ENCODE results near the gene PRSS35. TPM values are rescaled to one million over a fixed set of nuclear protein-coding genes. Genes with fewer than 3 reads are reported as not detected.

PRSS35 gene
- total and polyA plus RNA-seq, 2 of the 8 experiments (the other 6 are each of a cell fraction or from before 2014, with no cell fraction given) = 1.3 to 2.9 TPM

DNA sequence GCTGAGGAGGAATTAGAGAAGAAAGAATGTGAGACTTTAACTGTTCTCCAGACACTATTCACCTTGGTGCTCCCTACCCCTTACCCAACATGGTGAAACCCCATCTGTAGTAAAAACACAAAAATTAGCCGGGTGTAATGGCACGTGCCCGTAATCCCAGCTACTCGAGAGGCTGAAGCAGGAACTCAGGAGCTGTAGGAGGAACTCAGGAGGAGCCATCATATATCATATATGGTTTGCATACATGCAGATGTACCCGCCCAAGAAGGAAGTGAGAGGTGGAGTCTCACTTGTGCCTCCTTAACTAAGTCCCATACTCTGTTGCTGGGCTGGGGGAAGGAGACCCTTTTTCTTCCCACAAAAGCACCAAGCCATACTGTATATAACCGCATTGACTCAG is 46.0 kb upstream of the PRSS35 start:
- no peak overlapping the region for H2AK5ac ChIP-seq (ENCODE audit: low read depth, low read length)
- no peak overlapping the region for H2AFZ ChIP-seq (ENCODE audit: low read length)
- H3K23ac ChIP-seq (ENCODE audit: insufficient read length) = no peak overlapping the region
- H2BK120ac ChIP-seq (replicated peaks; ENCODE audit: low read depth, low read length) = no peak overlapping the region
- H4K8ac ChIP-seq (ENCODE audit: extremely low read depth, insufficient read depth, low read length) = no peak overlapping the region
- FAIRE-seq (no peak), DNase-seq (ENCODE audit: low read depth in 1 of 2, low spot score in 2 of 2) (no peak)
- no peaks in the 10 kb centered on the region for H3K23me2 ChIP-seq (ENCODE audit: low read depth, low read length)
- H3K9me3 ChIP-seq (ENCODE audit: insufficient read depth in 2 of 2, low read depth in 1 of 2, low read length in 1 of 2) = 0 out of 4 replicates have a peak, but pooled peaks cover 0 to 2% of the 10 kb centered on the region in 2 experiments
- H3K56ac ChIP-seq (replicated peaks; ENCODE audit: insufficient read length, low read depth, low read length) = no peak overlapping the region
- no peak overlapping the region for H3K4ac ChIP-seq (replicated peaks; ENCODE audit: insufficient read length, low read depth, low read length)
- H3K14ac ChIP-seq (ENCODE audit: insufficient read length) = no peak overlapping the region
- H2BK12ac ChIP-seq (ENCODE audit: low read depth, low read length) = no peak overlapping the region
- H3K27ac ChIP-seq (ENCODE audit: low read depth, low read length) = no peak overlapping the region
- H4K91ac ChIP-seq (replicated peaks; ENCODE audit: insufficient read length, low read length) = no peak overlapping the region
- no peaks in the 10 kb centered on the region; the same call in 1 of the 2 replicates for H3K79me1 ChIP-seq (ENCODE audit: low read depth, low read length)
- no peaks in the 10 kb centered on the region; a peak in 1 of 7 replicates for H3K4me1 ChIP-seq (replicated peaks in 1 of 4; ENCODE audit: control insufficient read depth in 3 of 4, insufficient read depth in 4 of 4, low read length in 3 of 4)
- no peak overlapping the region for H2BK20ac ChIP-seq (ENCODE audit: low read length)
- CTCF ChIA-PET (ENCODE audit: partially characterized antibody) = no interaction called here
- peaks cover 0 to 4% (median under 1%) of the 10 kb centered on the region in 4 experiments; a peak in 5 of 7 replicates for H3K27me3 ChIP-seq (replicated peaks in 1 of 4; ENCODE audit: control insufficient read depth in 3 of 4, extremely low read depth in 1 of 4, insufficient read depth in 3 of 4, low read length in 3 of 4)
- no peak overlapping the region for H2BK5ac ChIP-seq (ENCODE audit: low read depth, low read length)
- no peaks in the 10 kb centered on the region for H3K36me3 ChIP-seq (ENCODE audit: control insufficient read depth in 2 of 4, insufficient read depth in 4 of 4, low read length in 3 of 4)
- H3K4me3 ChIP-seq (ENCODE audit: extremely low read depth in 1 of 4, insufficient read depth in 2 of 4, low read depth in 3 of 4, low read length in 4 of 4) = no peak overlapping the region
- H2BK15ac ChIP-seq (ENCODE audit: low read length) = no peak overlapping the region
- WGBS, 2 experiments (ENCODE audit: extremely low coverage in 1 of 2, insufficient coverage in 1 of 2, insufficient read length in 1 of 2, insufficient replicate concordance in 2 of 2, low coverage in 1 of 2, low lambda C conversion rate in 2 of 2, missing lambda C conversion rate in 1 of 2) = 97% methylated on average over 6 of the region's 6 CpGs; no CpG with 5 or more reads in 1 of the 2 experiments
- H3K18ac ChIP-seq (ENCODE audit: extremely low read depth, low read length) = no peak overlapping the region
- no peaks in the 10 kb centered on the region for H3K79me2 ChIP-seq (ENCODE audit: control insufficient read depth in 1 of 2, insufficient read depth in 2 of 2, low read length in 2 of 2)
- POLR2A ChIA-PET (ENCODE audit: partially characterized antibody) = no interaction called here
- no peak overlapping the region for H3K4me2 ChIP-seq (ENCODE audit: insufficient read depth in 1 of 2, low read depth in 2 of 2, low read length in 2 of 2)
- H4K20me1 ChIP-seq (replicated peaks in 1 of 2; ENCODE audit: control insufficient read depth in 1 of 2, insufficient read depth in 2 of 2, low read length in 2 of 2) = no peaks in the 10 kb centered on the region
- no peak overlapping the region for H4K5ac ChIP-seq (ENCODE audit: insufficient read length, low read depth, low read length)
- H3K9ac ChIP-seq (replicated peaks in 1 of 4; ENCODE audit: extremely low read depth in 1 of 4, low read depth in 3 of 4, low read length in 3 of 4) = no peak overlapping the region
- TF ChIP-seq SP1 (IDR thresholded peaks at IDR 0.05; ENCODE audit: low read depth, low read length) (no peak), CBX8 (IDR thresholded peaks at IDR 0.05; ENCODE audit: borderline replicate concordance, low read depth, low read length) (no peak), BCL11A (IDR thresholded peaks at IDR 0.05; ENCODE audit: low read depth in 2 of 2, low read length in 2 of 2) (no peak), JUN (IDR thresholded peaks at IDR 0.05; ENCODE audit: low read depth, low read length) (no peak), NANOG (IDR thresholded peaks at IDR 0.05; ENCODE audit: insufficient read depth, low read depth, low read length, poor library complexity, severe bottlenecking) (no peak), EZH2 (IDR thresholded peaks at IDR 0.05; ENCODE audit: low read depth, low read length, severe bottlenecking) (no peak), ASH2L (IDR thresholded peaks at IDR 0.05; ENCODE audit: low read length) (no peak), GTF2F1 (IDR thresholded peaks at IDR 0.05; ENCODE audit: borderline replicate concordance, low read depth, low read length) (no peak), KDM5A (IDR thresholded peaks at IDR 0.05; ENCODE audit: low read length) (no peak), ZNF274 (IDR thresholded peaks at IDR 0.05; ENCODE audit: borderline replicate concordance, extremely low read depth, low read length) (no peak), BACH1 (IDR thresholded peaks at IDR 0.05; ENCODE audit: low read length) (no peak)
